ENCODE data around the gene EGR4. TPM values are rescaled to one million over a fixed set of nuclear protein-coding genes. Genes with fewer than 3 reads are reported as not detected.

Gene EGR4
- total and polyA plus RNA-seq, 2 donors (not counting 1 experiment from before 2014, with no cell fraction given), result 0.30 to 2.7 TPM

- no peak for TF ChIP-seq EZH2 (IDR thresholded peaks at IDR 0.05; ENCODE audit: borderline replicate concordance, insufficient read depth, low read depth, low read length, poor library complexity, severe bottlenecking)
- TF ChIP-seq CTCF (IDR thresholded peaks at IDR 0.05), result no peak
- Mint-ChIP-seq H3K27me3 (no peaks in the 10 kb centered on the region), H3K9me3 (ENCODE audit: insufficient read depth) (no peaks in the 10 kb centered on the region), H3K27ac (no peak overlapping the region), H3K4me1 (peaks cover 18% of the 10 kb centered on the region), H3K4me3 (peak overlapping the region; percentile 38)
- Histone ChIP-seq H3K9ac (ENCODE audit: low read length) (no peak overlapping the region), H3K4me2 (replicated peaks; ENCODE audit: low read depth, low read length, poor library complexity, severe bottlenecking) (peak overlapping the region; percentile 63), H3K9me3 (ENCODE audit: control extremely low read depth in 1 of 3, control insufficient read depth in 2 of 3, insufficient read depth in 1 of 3, low read length in 2 of 3) (peaks cover 0 to 3% (median 0%) of the 10 kb centered on the region in 3 donors), H3K36me3 (replicated peaks in 1 of 2; ENCODE audit: control extremely low read depth in 1 of 2, control insufficient read depth in 1 of 2, extremely low read depth in 1 of 2, insufficient read depth in 2 of 2, low read length in 1 of 2) (peaks cover 0 to 9% of the 10 kb centered on the region in 2 experiments), H4K20me1 (ENCODE audit: control insufficient read depth, insufficient read depth, low read length, poor library complexity, severe bottlenecking) (peaks cover 23% of the 10 kb centered on the region), H3K4me3 (ENCODE audit: control extremely low read depth in 1 of 5, extremely low read depth in 1 of 5, insufficient read depth in 1 of 5, low read depth in 2 of 5, low read length in 4 of 5) (no peak overlapping the region), H3K27me3 (replicated peaks in 1 of 4; ENCODE audit: control extremely low read depth in 1 of 4, control insufficient read depth in 3 of 4, insufficient read depth in 4 of 4, low read length in 3 of 4) (no peaks in the 10 kb centered on the region), H3K27ac (ENCODE audit: low read length in 2 of 2) (no peak overlapping the region), H2AFZ (ENCODE audit: insufficient read depth, low read depth, low read length, poor library complexity, severe bottlenecking) (no peak overlapping the region), H3K4me1 (ENCODE audit: control insufficient read depth in 2 of 2, insufficient read depth in 2 of 2, low read length in 2 of 2) (no peaks in the 10 kb centered on the region), H3K79me2 (ENCODE audit: control insufficient read depth, insufficient read depth, low read length) (peaks cover 24% of the 10 kb centered on the region)
- intact Hi-C loops (cut with micrococcal nuclease), result loop anchor here (2.0 kb wide), 1 partner anchor 16 kb away; the partner anchor contains the start of gene FBXO41
- ChIA-PET POLR2A (no interaction called here), CTCF (interaction anchor here (1.0 to 1.7 kb wide), 2 partner anchors 18 to 22 kb away, joined by 3 to 8 read pairs; no protein-coding TSS in a partner anchor)
- DNase-seq (no peak), ATAC-seq (ENCODE audit: low read depth) (no peak)
- WGBS (ENCODE audit: insufficient coverage), result 96% methylated on average over 14 of the region's 14 CpGs
Observed at GRCh38 chr2:73268366-73268829, 24.9 kb downstream of the EGR4 start.

- no peak overlapping the region for H3K4me3 ChIP-seq (ENCODE audit: control extremely low read depth in 1 of 5, extremely low read depth in 1 of 5, insufficient read depth in 1 of 5, low read depth in 2 of 5, low read length in 4 of 5)
- no peak overlapping the region for H2AFZ ChIP-seq (ENCODE audit: insufficient read depth, low read depth, low read length, poor library complexity, severe bottlenecking)
- H3K79me2 ChIP-seq (ENCODE audit: control insufficient read depth, insufficient read depth, low read length), result peaks cover 24% of the 10 kb centered on the region
- intact Hi-C loops (cut with micrococcal nuclease), result no loop called here
- peaks cover 16% of the 10 kb centered on the region for H4K20me1 ChIP-seq (ENCODE audit: control insufficient read depth, insufficient read depth, low read length, poor library complexity, severe bottlenecking)
- no peak overlapping the region for H3K27ac ChIP-seq (ENCODE audit: low read length in 2 of 2)
- WGBS (ENCODE audit: insufficient coverage), result 98% methylated on average over 4 of the region's 4 CpGs
- no peak overlapping the region for H3K27ac Mint-ChIP-seq
- H3K4me1 ChIP-seq (ENCODE audit: control insufficient read depth in 2 of 2, insufficient read depth in 2 of 2, low read length in 2 of 2), result no peaks in the 10 kb centered on the region
- no peaks in the 10 kb centered on the region for H3K27me3 Mint-ChIP-seq
- H3K4me3 Mint-ChIP-seq, result no peak overlapping the region
- H3K4me1 Mint-ChIP-seq, result peaks cover 18% of the 10 kb centered on the region
- H3K27me3 ChIP-seq (replicated peaks in 1 of 4; ENCODE audit: control extremely low read depth in 1 of 4, control insufficient read depth in 3 of 4, insufficient read depth in 4 of 4, low read length in 3 of 4), result no peaks in the 10 kb centered on the region
- H3K9me3 Mint-ChIP-seq (ENCODE audit: insufficient read depth), result no peaks in the 10 kb centered on the region
- H3K4me2 ChIP-seq (replicated peaks; ENCODE audit: low read depth, low read length, poor library complexity, severe bottlenecking), result no peak overlapping the region
- H3K36me3 ChIP-seq (replicated peaks in 1 of 2; ENCODE audit: control extremely low read depth in 1 of 2, control insufficient read depth in 1 of 2, extremely low read depth in 1 of 2, insufficient read depth in 2 of 2, low read length in 1 of 2), result peaks cover 0 to 10% of the 10 kb centered on the region in 2 experiments
- POLR2A ChIA-PET, result no interaction called here
- DNase-seq (no peak), ATAC-seq (ENCODE audit: low read depth) (no peak)
- H3K9ac ChIP-seq (ENCODE audit: low read length), result no peak overlapping the region
- CTCF ChIA-PET, result no interaction called here
- peaks cover 0 to 3% (median 0%) of the 10 kb centered on the region in 3 donors for H3K9me3 ChIP-seq (ENCODE audit: control extremely low read depth in 1 of 3, control insufficient read depth in 2 of 3, insufficient read depth in 1 of 3, low read length in 2 of 3)
- TF ChIP-seq EZH2 (IDR thresholded peaks at IDR 0.05; ENCODE audit: borderline replicate concordance, insufficient read depth, low read depth, low read length, poor library complexity, severe bottlenecking), result no peak
- TF ChIP-seq CTCF (IDR thresholded peaks at IDR 0.05), result no peak
Observed at GRCh38 chr2:73267008-73267407, 26.3 kb downstream of the EGR4 start.

All from B cell (primary cell).